ENCODE results near the gene PTPN7. TPM values are rescaled to one million over a fixed set of nuclear protein-coding genes. Genes with fewer than 3 reads are reported as not detected.
A peak's percentile ranks its signal among the peaks of the same experiment; 100 is the strongest.

PTPN7 gene
- total RNA-seq, 1 experiment from 2014 or later, result not detected

GRCh38 chr1:202157945-202158344 lies 2.5 kb downstream of the PTPN7 start:
- Histone ChIP-seq H3K4me1 (replicated peaks; ENCODE audit: insufficient read depth) (peaks cover 12% of the 10 kb centered on the region), H3K27ac (no peak overlapping the region), H3K9me2 (ENCODE audit: insufficient read depth) (no peaks in the 10 kb centered on the region), H3K4me3 (no peak overlapping the region), H4K20me1 (ENCODE audit: insufficient read depth) (no peaks in the 10 kb centered on the region), H3K79me2 (ENCODE audit: low read depth) (no peaks in the 10 kb centered on the region), H3F3A (ENCODE audit: insufficient read depth, low read depth) (peaks cover 10% of the 10 kb centered on the region), H3K9me3 (ENCODE audit: insufficient read depth, low read depth) (no peaks in the 10 kb centered on the region), H3K4me2 (no peak overlapping the region), H2AFZ (no peak overlapping the region), H3K27me3 (ENCODE audit: insufficient read depth, low read depth) (no peaks in the 10 kb centered on the region), H3K36me3 (ENCODE audit: low read depth) (no peaks in the 10 kb centered on the region)
- POLR2A ChIA-PET (ENCODE audit: unreplicated experiment), result no interaction called here
- no TSS peak for BruUV-seq (replicated peaks)
- CTCF ChIA-PET, result no interaction called here
- TF ChIP-seq EZH2 (IDR thresholded peaks at IDR 0.05; ENCODE audit: low read depth) (no peak), CTCF (conservative IDR thresholded peaks at IDR 0.05) (no peak)
- intact Hi-C loops (cut with micrococcal nuclease; ENCODE audit: unreplicated experiment), result no loop called here
- no peak for DNase-seq

GRCh38 chr1:202156590-202156989 lies 3.8 kb downstream of the PTPN7 start:
- H3K4me1 ChIP-seq (replicated peaks; ENCODE audit: insufficient read depth), result peaks cover 12% of the 10 kb centered on the region
- BruUV-seq (replicated peaks), result no TSS peak
- POLR2A ChIA-PET (ENCODE audit: unreplicated experiment), result interaction anchor here (0.6 to 0.7 kb wide), 2 partner anchors 169 to 515 kb away, joined by 3 to 5 read pairs; no protein-coding TSS in a partner anchor
- H3K27me3 ChIP-seq (ENCODE audit: insufficient read depth, low read depth), result no peaks in the 10 kb centered on the region
- intact Hi-C loops (cut with micrococcal nuclease; ENCODE audit: unreplicated experiment), result no loop called here
- no peaks in the 10 kb centered on the region for H4K20me1 ChIP-seq (ENCODE audit: insufficient read depth)
- no peak overlapping the region for H3K4me2 ChIP-seq
- no peak overlapping the region for H3K4me3 ChIP-seq
- no peaks in the 10 kb centered on the region for H3K79me2 ChIP-seq (ENCODE audit: low read depth)
- H3F3A ChIP-seq (ENCODE audit: insufficient read depth, low read depth), result peaks cover 10% of the 10 kb centered on the region
- H2AFZ ChIP-seq, result no peak overlapping the region
- H3K9me2 ChIP-seq (ENCODE audit: insufficient read depth), result no peaks in the 10 kb centered on the region
- no peak overlapping the region for H3K27ac ChIP-seq
- no peaks in the 10 kb centered on the region for H3K9me3 ChIP-seq (ENCODE audit: insufficient read depth, low read depth)
- CTCF ChIA-PET, result interaction anchor here (0.6 kb wide), 1 partner anchor 83 kb away, joined by 7 read pairs; no protein-coding TSS in a partner anchor
- no peaks in the 10 kb centered on the region for H3K36me3 ChIP-seq (ENCODE audit: low read depth)
- DNase-seq, result no peak
- TF ChIP-seq CTCF (conservative IDR thresholded peaks at IDR 0.05) (no peak), EZH2 (IDR thresholded peaks at IDR 0.05; ENCODE audit: low read depth) (no peak)

GRCh38 chr1:202155478-202156021 lies 4.9 kb downstream of the PTPN7 start:
- Histone ChIP-seq H3F3A (ENCODE audit: insufficient read depth, low read depth) (peaks cover 10% of the 10 kb centered on the region), H3K4me1 (replicated peaks; ENCODE audit: insufficient read depth) (peaks cover 12% of the 10 kb centered on the region), H3K9me2 (ENCODE audit: insufficient read depth) (no peaks in the 10 kb centered on the region), H3K27ac (no peak overlapping the region), H3K4me3 (no peak overlapping the region), H2AFZ (no peak overlapping the region), H3K4me2 (peak overlapping the region; percentile 37), H4K20me1 (ENCODE audit: insufficient read depth) (no peaks in the 10 kb centered on the region), H3K79me2 (ENCODE audit: low read depth) (no peaks in the 10 kb centered on the region), H3K9me3 (ENCODE audit: insufficient read depth, low read depth) (no peaks in the 10 kb centered on the region), H3K36me3 (ENCODE audit: low read depth) (no peaks in the 10 kb centered on the region), H3K27me3 (ENCODE audit: insufficient read depth, low read depth) (no peaks in the 10 kb centered on the region)
- BruUV-seq (replicated peaks), result no TSS peak
- CTCF ChIA-PET, result no interaction called here
- peak; percentile 67 to 70 for DNase-seq
- POLR2A ChIA-PET (ENCODE audit: unreplicated experiment), result no interaction called here
- TF ChIP-seq EZH2 (IDR thresholded peaks at IDR 0.05; ENCODE audit: low read depth) (no peak), CTCF (conservative IDR thresholded peaks at IDR 0.05) (no peak)
- intact Hi-C loops (cut with micrococcal nuclease; ENCODE audit: unreplicated experiment), result no loop called here
